HCT116 (cell line): ENCODE results near the gene MED9. TPM values are rescaled to one million over a fixed set of nuclear protein-coding genes. Genes with fewer than 3 reads are reported as not detected.

Experiments used
- ATAC-seq: fragments of 200-7000 bp; cut with Tn5 transposase; 2 replicates; pipeline ENCODE4 v1.9.1; 2020; ENCODE audit warnings: mild to moderate bottlenecking, moderate library complexity
- BruUV-seq: library from RNA; stranded (reverse); fragments of 400-500 nt; replicated peaks from 2 replicates; lab custom pipeline; 2021; lab: Mats Ljungman, UMichigan
- CTCF ChIA-PET: fragments of 300-600 bp; sonication (Branson Sonifier 250); formaldehyde crosslinking; loops from one replicate; lab custom pipeline; 2021; ENCODE audit warnings: antibody characterized with exemption; lab: Charles Lee
- POLR2A ChIA-PET: fragments of 300-600, 350-600 bp; sonication (Branson Sonifier 250); formaldehyde crosslinking; loops from one replicate; lab custom pipeline; 2021; ENCODE audit warnings: antibody characterized with exemption; lab: Charles Lee
- RAD21 ChIA-PET, 2 experiments: fragments of 300-600 bp; sonication (Branson Sonifier 250); formaldehyde crosslinking; loops; one replicate each; lab custom pipeline; 2023; ENCODE audit warnings: low total read pairs in 2 of 2; ENCODE audit not compliant: uncharacterized antibody in 2 of 2, unreplicated experiment in 2 of 2, low non-redundant PET in 1 of 2; lab: Charles Lee
- DNase-seq: peaks from one replicate; pipeline ENCODE4 v3.0.0-alpha.2; 2010; ENCODE audit warnings: low read depth, low spot score
- H2AFZ ChIP-seq: fragments of 200-600 bp; shearing (Covaris generic), sonication (generic); 2 replicates; pipeline ENCODE4 v1.6.1; 2017; ENCODE audit warnings: low read depth, mixed run types, mixed read lengths, antibody characterized with exemption, low read length; ENCODE audit not compliant: poor library complexity, severe bottlenecking
- H3K27ac ChIP-seq: 2 replicates; pipeline ENCODE4 v1.5.1; 2012; ENCODE audit warnings: low read depth, low read length
- H3K27me3 ChIP-seq: fragments of 200-600 bp; sonication (generic); 2 replicates; pipeline ENCODE4 v1.6.1; 2016; ENCODE audit warnings: mixed run types, low read length, mixed read lengths; ENCODE audit not compliant: insufficient read depth
- H3K36me3 ChIP-seq, 2 experiments: fragments of 200-500 bp in 1 of 2; fragments of 200-600 bp in 1 of 2; sonication (Bioruptor generic) in 1 of 2; sonication (generic) in 1 of 2; 2 replicates each; pipeline versions ENCODE4 v1.5.1 to v1.6.1; 2014 to 2016; ENCODE audit warnings: low read length in 2 of 2, inconsistent platforms in 1 of 2, mixed read lengths in 1 of 2, mixed run types in 1 of 2; ENCODE audit not compliant: insufficient read depth in 2 of 2, control insufficient read depth in 1 of 2
- H3K4me1 ChIP-seq, 2 experiments: fragments of 200-600 bp in 1 of 2; sonication (generic) in 1 of 2; 2 replicates each; pipeline versions ENCODE4 v1.5.1 to v1.6.1; 2012 to 2017; ENCODE audit warnings: low read length in 2 of 2, inconsistent platforms in 1 of 2, mild to moderate bottlenecking in 1 of 2, mixed read lengths in 1 of 2, mixed run types in 1 of 2, moderate library complexity in 1 of 2; ENCODE audit not compliant: insufficient read depth in 2 of 2, control insufficient read depth in 1 of 2
- H3K4me2 ChIP-seq: fragments of 200-600 bp; sonication (generic); 2 replicates; pipeline ENCODE4 v1.6.1; 2017; ENCODE audit warnings: mixed run types, low read length, mixed read lengths
- H3K4me3 ChIP-seq, 2 experiments: fragments of 200-600 bp in 1 of 2; sonication (generic) in 1 of 2; replicated peaks in 1 of 2; 2 replicates each; pipeline ENCODE4 v1.5.1; 2011 to 2016; ENCODE audit warnings: low read length in 2 of 2, control low read depth in 1 of 2, low read depth in 1 of 2, mild to moderate bottlenecking in 1 of 2, mixed read lengths in 1 of 2, mixed run types in 1 of 2
- H3K79me2 ChIP-seq: fragments of 200-600 bp; sonication (generic); 2 replicates; pipeline ENCODE4 v1.6.1; 2017; ENCODE audit warnings: mild to moderate bottlenecking, mixed run types, low read length, moderate library complexity, mixed read lengths; ENCODE audit not compliant: insufficient read depth
- H3K9ac ChIP-seq: fragments of 200-600 bp; sonication (generic); 2 replicates; pipeline ENCODE4 v1.6.1; 2016; ENCODE audit warnings: low read length, mixed read lengths
- H3K9me2 ChIP-seq: fragments of 200-600 bp; sonication (generic), shearing (Covaris generic); 2 replicates; pipeline ENCODE4 v1.6.1; 2017; ENCODE audit warnings: mixed run types, mild to moderate bottlenecking, moderate library complexity; ENCODE audit not compliant: insufficient read depth
- H3K9me3 ChIP-seq, 2 experiments: fragments of 200-500 bp in 1 of 2; fragments of 200-600 bp in 1 of 2; sonication (Bioruptor generic) in 1 of 2; sonication (generic) in 1 of 2; 2 replicates each; pipeline ENCODE4 v1.6.1; 2014 to 2017; ENCODE audit warnings: low read length in 2 of 2, mixed read lengths in 2 of 2, inconsistent platforms in 1 of 2, low read depth in 1 of 2, mild to moderate bottlenecking in 1 of 2, mixed run types in 1 of 2, moderate library complexity in 1 of 2; ENCODE audit not compliant: control insufficient read depth in 1 of 2, insufficient read depth in 1 of 2
- H4K20me1 ChIP-seq: fragments of 200-600 bp; sonication (generic), shearing (Covaris generic); 2 replicates; pipeline ENCODE4 v1.6.1; 2017; ENCODE audit warnings: mixed run types, mild to moderate bottlenecking, moderate library complexity; ENCODE audit not compliant: insufficient read depth
- CBX3 ChIP-seq: IDR thresholded peaks from 2 replicates; pipeline ENCODE4 v1.6.1; 2012; ENCODE audit warnings: low read depth
- CEBPB ChIP-seq: IDR thresholded peaks from 2 replicates; pipeline ENCODE4 v1.6.1; 2012; ENCODE audit warnings: low read depth
- EGR1 ChIP-seq: IDR thresholded peaks from 2 replicates; pipeline ENCODE4 v1.6.1; 2012; ENCODE audit warnings: low read depth
- EZH2 ChIP-seq: fragments of 200-600 bp; sonication (generic); IDR thresholded peaks from 2 replicates; pipeline ENCODE4 v1.6.1; 2017; ENCODE audit warnings: antibody characterized with exemption, mixed run types
- EZH2phosphoT487 ChIP-seq: fragments of 200-600 bp; IDR thresholded peaks from 2 replicates; pipeline ENCODE4 v1.6.1; 2018; ENCODE audit warnings: antibody characterized with exemption, borderline replicate concordance
- FOSL1 ChIP-seq: IDR thresholded peaks from 2 replicates; pipeline ENCODE4 v1.6.1; 2012; ENCODE audit warnings: low read depth
- JUND ChIP-seq: IDR thresholded peaks from 2 replicates; pipeline ENCODE4 v1.6.1; 2012
- POLR2A ChIP-seq: IDR thresholded peaks from 2 replicates; pipeline ENCODE4 v1.7.0; 2011; ENCODE audit warnings: borderline replicate concordance; ENCODE audit not compliant: insufficient read depth, insufficient read length; ENCODE audit errors: extremely low read depth
- SP1 ChIP-seq: IDR thresholded peaks from 2 replicates; pipeline ENCODE4 v1.6.1; 2012; ENCODE audit warnings: low read depth
- TCF7L2 ChIP-seq: IDR thresholded peaks from 2 replicates; pipeline ENCODE4 v1.7.0; 2011; ENCODE audit warnings: borderline replicate concordance, inconsistent platforms; ENCODE audit not compliant: insufficient read depth, insufficient read length; ENCODE audit errors: extremely low read depth
- YY1 ChIP-seq: IDR thresholded peaks from 2 replicates; pipeline ENCODE4 v1.6.1; 2011; ENCODE audit warnings: low read length, low read depth, moderate library complexity, mild to moderate bottlenecking; ENCODE audit not compliant: insufficient replicate concordance; ENCODE audit errors: extremely low read depth
- ZFX ChIP-seq: fragments of 450-650 bp; IDR thresholded peaks from 2 replicates; pipeline ENCODE4 v1.6.1; 2017
- intact Hi-C: fragments of 100-400 bp; cut with micrococcal nuclease; formaldehyde crosslinking; loops from 2 replicates; pipeline ENCODE4 v1.10.0; 2022
- total RNA-seq: library from RNA; stranded (reverse); gene quantifications from one replicate; pipeline ENCODE4 v1.2.1, GENCODE V29; 2021; ENCODE audit not compliant: unreplicated experiment
- TF ChIP-seq, protein P1 (sequence below): IDR thresholded peaks from 2 replicates; pipeline ENCODE4 v1.6.1; 2012
- TF ChIP-seq, protein P2 (sequence below): IDR thresholded peaks from 2 replicates; pipeline ENCODE4 v1.6.1; 2012; ENCODE audit warnings: low read depth
- TF ChIP-seq, protein P3 (sequence below): IDR thresholded peaks from 2 replicates; pipeline ENCODE4 v1.6.1; 2012

Gene MED9
- total RNA-seq, 1 experiment from 2014 or later = 13.9 TPM

DNA sequence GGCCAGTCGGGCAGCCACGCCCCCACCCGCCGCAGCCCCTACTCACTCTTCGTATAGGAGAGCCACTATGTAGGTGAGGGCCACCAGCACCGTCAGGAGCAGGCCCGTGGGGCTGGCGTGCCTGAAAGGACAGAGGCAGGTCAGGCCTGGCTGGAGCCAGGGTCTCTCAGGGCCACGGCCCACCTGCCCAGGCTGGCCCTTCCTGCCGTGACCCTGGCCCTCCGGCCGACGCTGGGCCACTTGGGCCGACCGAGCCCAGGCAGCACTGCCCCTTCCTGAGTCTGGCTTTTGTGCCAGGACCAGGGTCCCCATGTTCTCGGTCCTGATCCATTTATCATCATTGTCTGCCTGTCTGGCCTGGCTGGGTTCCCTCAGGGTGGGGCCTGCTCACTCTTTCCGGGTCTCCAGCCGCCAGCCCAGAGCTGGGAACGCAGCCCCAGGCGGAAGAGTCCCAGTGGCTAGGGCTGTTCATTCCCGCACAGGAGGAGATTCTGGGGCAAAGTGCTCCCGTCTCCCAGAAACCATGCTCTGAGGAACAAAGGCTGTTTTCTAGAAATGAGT is 29.5 kb downstream of the MED9 start:
- BruUV-seq = no TSS peak

DNA sequence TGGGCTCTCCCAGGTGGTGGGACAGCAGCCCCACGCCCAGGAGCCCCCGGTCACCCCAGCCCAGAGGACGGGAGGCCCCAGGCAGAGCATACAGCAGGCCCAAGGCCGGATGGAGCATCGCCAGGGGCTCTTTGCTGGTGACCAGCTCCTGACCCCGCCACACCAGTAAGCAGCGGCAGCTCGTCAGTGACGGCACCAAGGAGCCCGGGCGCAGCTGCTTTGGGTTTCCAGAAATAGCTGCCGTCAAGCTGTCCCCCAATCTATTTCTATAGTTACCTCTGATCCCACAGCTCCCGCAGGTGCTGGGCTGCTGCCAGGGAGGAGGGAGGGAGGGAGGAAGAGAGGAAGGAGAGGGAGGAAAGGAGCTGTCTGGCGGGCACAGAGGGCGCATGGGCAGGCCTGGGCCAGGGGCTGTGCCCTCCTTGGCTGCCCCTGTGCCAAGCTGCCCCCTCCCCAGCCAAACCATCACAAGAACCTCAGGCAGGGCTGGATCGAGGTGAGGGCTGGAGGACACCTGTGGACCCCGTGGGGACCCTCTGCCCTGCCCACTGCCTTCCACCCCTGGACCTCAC is 30.2 kb downstream of the MED9 start:
- H3K9me3 ChIP-seq = no peaks in the 10 kb centered on the region
- ATAC-seq (no peak), DNase-seq (no peak)
- intact Hi-C loops = no loop called here
- no peak overlapping the region for H3K4me3 ChIP-seq
- no peaks in the 10 kb centered on the region for H3K9me2 ChIP-seq
- BruUV-seq = no TSS peak
- ChIA-PET RAD21 (no interaction called here), POLR2A (no interaction called here), CTCF (interaction anchor here (3.3 kb wide), 1 partner anchor 10 kb away, joined by 14 read pairs; the partner anchor contains the start of gene RASD1)
- H3K4me1 ChIP-seq = peaks cover 3 to 22% of the 10 kb centered on the region in 2 experiments; a peak in 3 of 4 replicates
- H3K27ac ChIP-seq = no peak overlapping the region
- H3K79me2 ChIP-seq = no peaks in the 10 kb centered on the region
- H3K9ac ChIP-seq = no peak overlapping the region
- H2AFZ ChIP-seq = no peak overlapping the region
- no peaks in the 10 kb centered on the region for H3K27me3 ChIP-seq
- H4K20me1 ChIP-seq = no peaks in the 10 kb centered on the region
- H3K36me3 ChIP-seq = no peaks in the 10 kb centered on the region
- no peak overlapping the region for H3K4me2 ChIP-seq
- TF ChIP-seq, protein P1, sequence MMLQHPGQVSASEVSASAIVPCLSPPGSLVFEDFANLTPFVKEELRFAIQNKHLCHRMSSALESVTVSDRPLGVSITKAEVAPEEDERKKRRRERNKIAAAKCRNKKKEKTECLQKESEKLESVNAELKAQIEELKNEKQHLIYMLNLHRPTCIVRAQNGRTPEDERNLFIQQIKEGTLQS = no peak
- TF ChIP-seq, protein P2, sequence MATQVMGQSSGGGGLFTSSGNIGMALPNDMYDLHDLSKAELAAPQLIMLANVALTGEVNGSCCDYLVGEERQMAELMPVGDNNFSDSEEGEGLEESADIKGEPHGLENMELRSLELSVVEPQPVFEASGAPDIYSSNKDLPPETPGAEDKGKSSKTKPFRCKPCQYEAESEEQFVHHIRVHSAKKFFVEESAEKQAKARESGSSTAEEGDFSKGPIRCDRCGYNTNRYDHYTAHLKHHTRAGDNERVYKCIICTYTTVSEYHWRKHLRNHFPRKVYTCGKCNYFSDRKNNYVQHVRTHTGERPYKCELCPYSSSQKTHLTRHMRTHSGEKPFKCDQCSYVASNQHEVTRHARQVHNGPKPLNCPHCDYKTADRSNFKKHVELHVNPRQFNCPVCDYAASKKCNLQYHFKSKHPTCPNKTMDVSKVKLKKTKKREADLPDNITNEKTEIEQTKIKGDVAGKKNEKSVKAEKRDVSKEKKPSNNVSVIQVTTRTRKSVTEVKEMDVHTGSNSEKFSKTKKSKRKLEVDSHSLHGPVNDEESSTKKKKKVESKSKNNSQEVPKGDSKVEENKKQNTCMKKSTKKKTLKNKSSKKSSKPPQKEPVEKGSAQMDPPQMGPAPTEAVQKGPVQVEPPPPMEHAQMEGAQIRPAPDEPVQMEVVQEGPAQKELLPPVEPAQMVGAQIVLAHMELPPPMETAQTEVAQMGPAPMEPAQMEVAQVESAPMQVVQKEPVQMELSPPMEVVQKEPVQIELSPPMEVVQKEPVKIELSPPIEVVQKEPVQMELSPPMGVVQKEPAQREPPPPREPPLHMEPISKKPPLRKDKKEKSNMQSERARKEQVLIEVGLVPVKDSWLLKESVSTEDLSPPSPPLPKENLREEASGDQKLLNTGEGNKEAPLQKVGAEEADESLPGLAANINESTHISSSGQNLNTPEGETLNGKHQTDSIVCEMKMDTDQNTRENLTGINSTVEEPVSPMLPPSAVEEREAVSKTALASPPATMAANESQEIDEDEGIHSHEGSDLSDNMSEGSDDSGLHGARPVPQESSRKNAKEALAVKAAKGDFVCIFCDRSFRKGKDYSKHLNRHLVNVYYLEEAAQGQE = no peak
- TF ChIP-seq FOSL1 (no peak), TCF7L2 (no peak), ZFX (no peak), CEBPB (no peak), JUND (no peak)
- TF ChIP-seq, protein P3, sequence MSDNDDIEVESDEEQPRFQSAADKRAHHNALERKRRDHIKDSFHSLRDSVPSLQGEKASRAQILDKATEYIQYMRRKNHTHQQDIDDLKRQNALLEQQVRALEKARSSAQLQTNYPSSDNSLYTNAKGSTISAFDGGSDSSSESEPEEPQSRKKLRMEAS = no peak

More for the DNA sequence above, 29.5 kb downstream of the MED9 start:
- RAD21 ChIA-PET = no interaction called here
- ATAC-seq = no peak
- no peak overlapping the region for H3K27ac ChIP-seq
- H3K79me2 ChIP-seq = no peaks in the 10 kb centered on the region
- no peak for DNase-seq
- H3K4me1 ChIP-seq = peaks cover 0 to 15% of the 10 kb centered on the region in 2 experiments; a peak in 2 of 4 replicates
- H3K9me3 ChIP-seq = no peaks in the 10 kb centered on the region
- TF ChIP-seq, protein P3 = no peak
- TF ChIP-seq POLR2A (no peak), ZFX (no peak), EGR1 (no peak), EZH2 (no peak), SP1 (no peak), EZH2phosphoT487 (no peak), YY1 (no peak), TCF7L2 (no peak), CBX3 (no peak)
- no peaks in the 10 kb centered on the region for H3K27me3 ChIP-seq
- intact Hi-C loops = no loop called here
- no peak overlapping the region for H3K4me2 ChIP-seq
- CTCF ChIA-PET = interaction anchor here (3.3 kb wide), 1 partner anchor 10 kb away, joined by 14 read pairs; the partner anchor contains the start of gene RASD1
- H2AFZ ChIP-seq = no peak overlapping the region
- H3K4me3 ChIP-seq = no peak overlapping the region
- POLR2A ChIA-PET = no interaction called here
- no peak overlapping the region for H3K9ac ChIP-seq
- H3K36me3 ChIP-seq = no peaks in the 10 kb centered on the region
- no peaks in the 10 kb centered on the region for H3K9me2 ChIP-seq
- H4K20me1 ChIP-seq = no peaks in the 10 kb centered on the region
